Skeletal muscle satellite cell (primary cell): ENCODE measurements around the gene MED25. TPM values are rescaled to one million over a fixed set of nuclear protein-coding genes. Genes with fewer than 3 reads are reported as not detected.

Source experiments
- H3K27me3 ChIP-seq: 2 replicates; pipeline ENCODE4 v1.7.0; 2013; ENCODE audit warnings: low read length; ENCODE audit not compliant: control insufficient read depth, insufficient read depth
- H3K36me3 ChIP-seq: 2 replicates; pipeline ENCODE4 v1.7.0; 2013; ENCODE audit warnings: mild to moderate bottlenecking, control low read depth, low read length; ENCODE audit not compliant: insufficient read depth
- H3K4me1 ChIP-seq: 2 replicates; pipeline ENCODE4 v1.7.0; 2013; ENCODE audit warnings: low read length; ENCODE audit not compliant: control insufficient read depth, insufficient read depth
- H3K4me2 ChIP-seq: 2 replicates; pipeline ENCODE4 v1.7.0; 2013; ENCODE audit warnings: mild to moderate bottlenecking, low read length
- H3K4me3 ChIP-seq: 2 replicates; pipeline ENCODE4 v1.7.0; 2013; ENCODE audit warnings: low read length
- H3K9ac ChIP-seq: 2 replicates; pipeline ENCODE4 v1.7.0; 2013; ENCODE audit warnings: mild to moderate bottlenecking, low read depth, low read length, moderate library complexity
- H3K9me3 ChIP-seq: replicated peaks from 2 replicates; pipeline ENCODE4 v1.7.0; 2013; ENCODE audit warnings: mild to moderate bottlenecking, control low read depth, low read length
- small RNA-seq: library from RNA; depleted of rRNA; stranded (forward); fragments of <200 nt; gene quantifications from one replicate; pipeline ENCODE3, GENCODE V24; 2012

MED25 gene

DNA sequence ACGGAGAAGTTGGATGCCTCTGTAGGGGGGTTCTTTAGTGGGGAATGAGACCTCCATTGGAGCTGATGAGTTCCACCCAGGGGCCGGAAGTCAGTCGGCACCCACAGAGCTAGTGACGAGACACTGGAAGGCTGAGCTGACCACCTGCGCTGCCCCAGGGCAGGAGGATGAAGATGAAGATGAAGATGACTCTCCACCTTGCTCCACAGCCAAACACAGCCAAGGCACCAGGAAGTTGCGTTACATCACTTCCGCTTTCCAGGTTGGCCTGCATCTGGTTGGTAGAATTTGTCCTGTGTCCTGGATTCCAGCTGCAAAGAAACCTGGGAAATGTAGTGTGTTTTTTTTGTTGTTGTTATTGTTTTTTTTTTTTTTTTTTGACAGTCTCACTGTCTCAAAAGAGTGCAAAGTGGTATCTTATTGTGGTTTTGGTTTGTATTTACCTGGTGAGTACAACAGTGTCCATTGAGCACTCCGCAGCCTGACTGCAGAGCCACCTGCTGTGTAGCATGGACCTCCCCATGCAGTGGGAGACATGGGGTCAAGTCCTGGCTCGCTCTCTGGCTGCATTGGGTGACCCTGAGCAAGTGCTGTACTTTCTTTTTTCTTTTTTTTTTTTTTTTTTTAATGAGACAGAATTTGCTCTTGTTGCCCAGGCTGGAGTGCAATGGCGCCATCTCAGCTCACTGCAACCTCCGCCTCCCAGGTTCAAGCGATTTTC, 61.3 kb downstream of the MED25 start:
- H3K4me2 ChIP-seq: no peak overlapping the region
- H3K36me3 ChIP-seq: peaks cover 44% of the 10 kb centered on the region
- H3K4me1 ChIP-seq: peaks cover 19% of the 10 kb centered on the region
- H3K27me3 ChIP-seq: no peaks in the 10 kb centered on the region
- no peak overlapping the region for H3K9ac ChIP-seq
- H3K4me3 ChIP-seq: no peak overlapping the region
- peaks cover 7% of the 10 kb centered on the region for H3K9me3 ChIP-seq

DNA sequence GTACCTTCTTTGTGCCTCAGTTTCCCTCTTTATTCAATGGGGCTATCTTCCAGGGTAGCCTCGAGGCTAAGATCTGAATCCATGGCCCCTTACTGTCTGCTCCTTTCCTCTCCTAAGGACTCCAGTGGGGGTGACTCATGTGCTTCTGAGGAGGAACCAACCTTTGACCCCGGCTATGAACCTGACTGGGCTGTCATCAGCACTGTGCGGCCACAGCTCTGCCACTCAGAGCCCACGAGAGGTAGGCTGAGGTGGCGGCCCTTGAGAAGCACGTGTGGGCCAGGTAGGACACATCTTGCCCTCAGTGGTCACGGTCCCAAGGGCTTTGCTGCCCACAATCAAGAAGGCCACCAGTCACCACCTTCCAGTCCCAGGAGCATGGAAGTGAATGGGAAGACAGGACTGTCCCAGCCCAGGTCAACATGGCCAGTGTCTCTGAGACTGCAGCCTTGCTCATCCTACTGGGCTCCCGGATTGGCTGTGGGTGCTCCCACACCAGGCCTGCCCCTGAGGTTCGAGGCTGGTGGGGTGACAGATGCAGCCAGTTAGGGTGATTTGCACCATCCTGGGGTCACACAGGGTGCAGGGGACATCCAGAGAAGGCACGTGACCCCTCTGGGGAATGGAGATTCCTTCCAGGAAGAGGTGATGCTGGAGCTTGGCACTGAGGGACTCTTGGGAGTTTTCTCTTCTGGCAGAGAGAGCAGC, 62.2 kb downstream of the MED25 start:
- Histone ChIP-seq H3K4me3 (no peak overlapping the region), H3K36me3 (peaks cover 50% of the 10 kb centered on the region)

DNA sequence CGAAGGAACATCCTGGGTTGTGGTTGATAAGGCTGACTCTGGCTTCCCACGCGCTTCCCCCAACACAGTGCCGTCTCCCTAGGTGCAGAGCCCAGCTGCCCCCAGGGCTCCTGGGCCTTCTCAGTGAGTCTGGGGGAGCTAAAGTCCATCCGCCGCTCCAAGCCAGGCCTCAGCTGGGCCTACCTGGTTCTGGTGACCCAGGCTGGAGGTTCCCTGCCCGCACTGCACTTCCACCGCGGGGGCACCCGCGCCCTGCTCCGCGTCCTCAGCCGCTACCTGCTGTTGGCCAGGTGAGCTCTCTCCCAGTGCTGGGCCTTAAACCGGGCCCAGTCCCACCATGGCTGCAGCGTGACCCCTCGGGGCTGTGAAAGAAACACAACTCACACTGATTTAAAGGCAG, 63.1 kb downstream of the MED25 start:
- H3K4me2 ChIP-seq: no peak overlapping the region
- no peak overlapping the region for H3K9ac ChIP-seq
- peaks cover 7% of the 10 kb centered on the region for H3K9me3 ChIP-seq
- H3K36me3 ChIP-seq: peaks cover 50% of the 10 kb centered on the region
- no peak overlapping the region for H3K4me3 ChIP-seq
- H3K27me3 ChIP-seq: no peaks in the 10 kb centered on the region
- H3K4me1 ChIP-seq: peaks cover 7% of the 10 kb centered on the region

More for the DNA sequence above, 62.2 kb downstream of the MED25 start:
- no peak overlapping the region for H3K9ac ChIP-seq
- peaks cover 12% of the 10 kb centered on the region for H3K4me1 ChIP-seq
- no peaks in the 10 kb centered on the region for H3K27me3 ChIP-seq
- peaks cover 7% of the 10 kb centered on the region for H3K9me3 ChIP-seq
- H3K4me2 ChIP-seq: no peak overlapping the region

DNA sequence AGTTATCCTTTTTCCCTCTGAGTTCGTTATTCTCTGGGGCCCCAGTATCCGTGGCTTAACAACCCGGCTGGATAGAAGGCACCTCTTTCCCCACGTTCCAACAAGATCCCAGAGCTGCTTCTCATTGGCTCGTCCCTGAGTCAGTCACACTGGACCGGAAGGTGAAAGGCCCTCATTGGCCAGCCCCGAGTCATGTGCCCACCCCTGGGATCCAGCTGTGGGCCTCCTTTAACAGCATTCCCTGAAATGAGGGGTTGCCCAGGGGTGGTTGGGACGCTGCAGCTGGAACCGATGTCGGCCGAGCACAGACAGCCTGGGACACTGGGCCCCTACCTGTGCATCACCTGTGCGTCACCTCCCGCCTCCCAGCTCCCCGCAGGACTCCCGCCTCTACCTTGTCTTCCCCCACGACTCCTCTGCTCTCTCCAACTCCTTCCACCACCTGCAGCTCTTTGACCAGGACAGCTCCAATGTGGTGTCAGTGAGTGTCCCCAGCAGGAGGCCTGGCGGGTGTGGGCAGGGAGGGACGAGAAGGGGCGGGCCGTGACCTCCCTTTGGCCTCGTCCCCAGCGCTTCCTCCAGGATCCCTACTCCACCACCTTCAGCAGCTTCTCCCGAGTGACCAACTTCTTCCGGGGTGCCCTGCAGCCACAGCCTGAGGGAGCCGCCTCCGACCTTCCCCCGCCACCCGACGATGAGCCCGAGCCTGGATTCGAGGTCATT, 63.7 kb downstream of the MED25 start:
- peaks cover 50% of the 10 kb centered on the region for H3K36me3 ChIP-seq
- H3K4me2 ChIP-seq: no peak overlapping the region
- H3K9me3 ChIP-seq: peaks cover 7% of the 10 kb centered on the region
- H3K4me3 ChIP-seq: no peak overlapping the region
- no peaks in the 10 kb centered on the region for H3K27me3 ChIP-seq
- no peak overlapping the region for H3K9ac ChIP-seq
- H3K4me1 ChIP-seq: peaks cover 7% of the 10 kb centered on the region

DNA sequence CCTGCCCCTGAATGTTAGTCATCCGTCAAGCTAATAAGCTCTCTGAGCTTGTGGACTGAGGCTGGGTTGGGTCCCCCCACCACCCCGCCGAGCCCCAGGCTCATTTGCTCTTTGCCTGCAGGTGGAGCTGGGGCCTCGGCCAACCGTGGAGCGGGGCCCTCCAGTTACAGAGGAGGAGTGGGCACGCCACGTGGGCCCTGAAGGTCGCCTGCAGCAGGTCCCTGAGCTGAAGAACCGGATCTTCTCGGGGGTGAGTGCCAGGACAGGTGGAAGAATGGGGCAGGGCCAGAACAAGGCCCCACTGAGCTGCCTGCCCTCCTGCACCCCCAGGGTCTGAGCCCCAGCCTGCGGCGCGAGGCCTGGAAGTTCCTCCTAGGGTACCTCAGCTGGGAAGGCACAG, 64.6 kb downstream of the MED25 start:
- peaks cover 50% of the 10 kb centered on the region for H3K36me3 ChIP-seq
- H3K4me2 ChIP-seq: no peak overlapping the region
- H3K9ac ChIP-seq: no peak overlapping the region
- H3K4me3 ChIP-seq: no peak overlapping the region
- H3K4me1 ChIP-seq: peaks cover 7% of the 10 kb centered on the region
- H3K9me3 ChIP-seq: peaks cover 7% of the 10 kb centered on the region
- H3K27me3 ChIP-seq: no peaks in the 10 kb centered on the region

DNA sequence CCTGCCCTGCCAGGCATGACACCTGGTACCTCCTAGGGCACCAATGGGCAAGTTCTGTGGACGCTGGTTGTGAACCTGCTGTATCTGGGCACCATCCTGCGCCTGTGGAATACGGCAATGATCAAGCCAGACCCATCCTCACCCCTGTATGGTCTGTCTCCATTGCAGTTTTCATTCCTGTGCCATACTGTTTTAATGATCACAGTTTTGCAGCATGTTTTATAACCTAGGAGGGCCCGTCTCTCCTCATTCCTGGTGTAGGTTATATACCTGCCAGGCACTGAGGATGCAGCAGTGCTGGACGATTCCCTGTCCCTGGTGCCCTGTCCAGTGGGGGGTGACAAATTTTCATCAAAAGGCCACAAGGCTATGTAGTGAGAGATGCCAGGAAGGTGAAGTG, 65.0 kb downstream of the MED25 start:
- H3K36me3 ChIP-seq: peaks cover 50% of the 10 kb centered on the region
- H3K4me3 ChIP-seq: no peak overlapping the region
- H3K4me1 ChIP-seq: peaks cover 6% of the 10 kb centered on the region
- H3K27me3 ChIP-seq: no peaks in the 10 kb centered on the region
- no peak overlapping the region for H3K4me2 ChIP-seq
- no peak overlapping the region for H3K9ac ChIP-seq
- peaks cover 7% of the 10 kb centered on the region for H3K9me3 ChIP-seq

DNA sequence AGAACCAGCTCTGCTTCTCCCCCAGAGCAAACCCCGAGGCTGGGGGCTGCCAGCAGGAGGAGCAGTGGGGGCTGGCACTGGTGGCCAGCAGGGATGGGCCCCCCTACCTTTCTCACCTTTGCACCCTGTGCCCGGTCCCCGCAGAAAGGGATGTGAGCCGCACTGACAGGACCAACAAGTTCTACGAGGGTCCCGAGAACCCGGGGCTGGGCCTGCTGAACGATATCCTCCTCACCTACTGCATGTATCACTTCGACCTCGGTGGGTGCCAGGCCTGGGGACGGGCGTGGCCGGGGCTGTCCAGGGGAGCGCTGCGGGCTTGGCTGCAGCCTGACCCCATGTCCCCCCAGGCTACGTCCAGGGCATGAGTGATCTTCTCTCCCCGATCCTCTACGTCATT, 66.0 kb downstream of the MED25 start:
- H3K4me3 ChIP-seq: no peak overlapping the region
- no peak overlapping the region for H3K9ac ChIP-seq
- H3K4me2 ChIP-seq: no peak overlapping the region
- H3K36me3 ChIP-seq: peaks cover 50% of the 10 kb centered on the region
- H3K27me3 ChIP-seq: no peaks in the 10 kb centered on the region
- no peaks in the 10 kb centered on the region for H3K4me1 ChIP-seq
- H3K9me3 ChIP-seq: peaks cover 7% of the 10 kb centered on the region

DNA sequence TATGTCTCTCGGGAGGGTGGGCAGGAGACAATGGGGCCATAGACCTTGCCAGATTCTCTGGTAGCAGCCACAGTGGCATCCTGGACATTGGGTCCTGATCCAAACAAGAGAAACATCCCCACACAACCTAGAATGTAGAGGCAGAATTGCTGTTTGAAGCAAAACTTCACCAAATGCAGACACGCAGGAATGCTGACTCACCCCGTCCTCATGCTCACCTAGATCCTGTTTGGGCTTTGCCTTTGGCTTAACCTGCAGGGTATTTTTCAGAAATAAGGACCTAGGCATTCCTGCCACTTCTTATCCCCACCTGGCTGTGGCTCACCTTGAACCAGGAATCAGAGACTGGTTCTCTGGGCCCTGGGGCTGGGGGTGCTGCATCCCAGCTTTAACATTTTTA, 66.7 kb downstream of the MED25 start:
- Histone ChIP-seq H3K27me3 (no peaks in the 10 kb centered on the region), H3K4me2 (no peak overlapping the region), H3K9ac (no peak overlapping the region), H3K9me3 (peaks cover 7% of the 10 kb centered on the region), H3K36me3 (peaks cover 50% of the 10 kb centered on the region), H3K4me1 (no peaks in the 10 kb centered on the region), H3K4me3 (no peak overlapping the region)

Small RNAs within 50 kb of the gene (small RNA-seq; reads per million reads assigned to genes)
- gene MIR4749 (not detected), gene MIR6799 (not detected)
